SK-N-SH (cell line): ENCODE data around the gene XXYLT1. TPM values are rescaled to one million over a fixed set of nuclear protein-coding genes. Genes with fewer than 3 reads are reported as not detected.

Experiments used
- CTCF ChIA-PET: fragments of 300-600, 350-600 bp; formaldehyde crosslinking; extraction: SDS; loops from one replicate; lab custom pipeline; 2021; lab: Yijun Ruan, JAX
- POLR2A ChIA-PET: fragments of 350-600 bp; sonication (Branson Sonifier 250); formaldehyde crosslinking; extraction: SDS; loops from one replicate; lab custom pipeline; 2020; ENCODE audit warnings: antibody characterized with exemption, inconsistent platforms; lab: Yijun Ruan, JAX
- DNase-seq: peaks from one replicate; pipeline ENCODE4 v3.0.0; 2012
- H2AFZ ChIP-seq: fragments of 200-600 bp; sonication (generic); 2 replicates; pipeline ENCODE4 v1.8.1; 2016; ENCODE audit warnings: antibody characterized with exemption, mild to moderate bottlenecking, low read depth
- H3F3A ChIP-seq: fragments of 200-600 bp; sonication (generic); replicated peaks from 2 replicates; pipeline ENCODE3; 2016; ENCODE audit warnings: antibody characterized with exemption, mild to moderate bottlenecking; ENCODE audit not compliant: insufficient read depth
- H3K27ac ChIP-seq, 2 experiments: fragments of 200-500 bp in 1 of 2; fragments of 200-600 bp in 1 of 2; sonication (Bioruptor generic) in 1 of 2; sonication (generic), shearing (Covaris generic) in 1 of 2; 2 replicates each; pipeline versions ENCODE4 v1.5.1 to v1.6.1; 2014 to 2016; ENCODE audit warnings: low read depth in 2 of 2, inconsistent platforms in 1 of 2, low read length in 1 of 2, mild to moderate bottlenecking in 1 of 2, mixed read lengths in 1 of 2
- H3K27me3 ChIP-seq: fragments of 200-600 bp; sonication (generic), shearing (Covaris generic); 2 replicates; pipeline ENCODE4 v1.6.1; 2016; ENCODE audit warnings: mixed run types; ENCODE audit not compliant: insufficient read depth
- H3K36me3 ChIP-seq, 2 experiments: fragments of 200-500 bp in 1 of 2; fragments of 200-600 bp in 1 of 2; sonication (Bioruptor generic) in 1 of 2; sonication (generic) in 1 of 2; replicated peaks in 1 of 2; 2 replicates each; pipeline versions ENCODE3 to v1.5.1; 2014 to 2016; ENCODE audit warnings: low read length in 1 of 2, mild to moderate bottlenecking in 1 of 2; ENCODE audit not compliant: insufficient read depth in 2 of 2, control insufficient read depth in 1 of 2
- H3K4me1 ChIP-seq, 2 experiments: fragments of 200-500 bp in 1 of 2; fragments of 200-600 bp in 1 of 2; sonication (Bioruptor generic) in 1 of 2; sonication (generic), shearing (Covaris generic) in 1 of 2; 2 replicates each; pipeline versions ENCODE4 v1.5.1 to v1.6.1; 2014 to 2016; ENCODE audit warnings: low read depth in 1 of 2, low read length in 1 of 2, mixed run types in 1 of 2; ENCODE audit not compliant: insufficient read depth in 2 of 2, control insufficient read depth in 1 of 2
- H3K4me2 ChIP-seq: fragments of 200-600 bp; sonication (generic), shearing (Covaris generic); 2 replicates; pipeline ENCODE4 v1.6.1; 2017; ENCODE audit warnings: mixed run types
- H3K4me3 ChIP-seq, 2 experiments: fragments of 200-500 bp in 1 of 2; fragments of 200-600 bp in 1 of 2; sonication (Bioruptor generic) in 1 of 2; sonication (generic), shearing (Covaris generic) in 1 of 2; 2 replicates each; pipeline versions ENCODE4 v1.5.1 to v1.8.1; 2014 to 2016; ENCODE audit warnings: low read depth in 2 of 2, inconsistent platforms in 1 of 2, low read length in 1 of 2, mild to moderate bottlenecking in 1 of 2, mixed read lengths in 1 of 2, moderate library complexity in 1 of 2
- H3K79me2 ChIP-seq: fragments of 200-600 bp; sonication (generic); 2 replicates; pipeline ENCODE4 v1.8.1; 2017; ENCODE audit warnings: mild to moderate bottlenecking; ENCODE audit not compliant: insufficient read depth
- H3K9ac ChIP-seq: fragments of 200-600 bp; sonication (generic); 2 replicates; pipeline ENCODE4 v1.6.1; 2017; ENCODE audit warnings: mixed run types
- H3K9me2 ChIP-seq: fragments of 200-600 bp; sonication (generic); 2 replicates; pipeline ENCODE4 v1.6.1; 2017; ENCODE audit warnings: mixed run types
- H3K9me3 ChIP-seq: fragments of 200-600 bp; sonication (generic); 2 replicates; pipeline ENCODE4 v1.6.1; 2017; ENCODE audit warnings: mixed run types, mild to moderate bottlenecking, moderate library complexity
- H4K20me1 ChIP-seq: fragments of 200-600 bp; sonication (generic); 2 replicates; pipeline ENCODE4 v1.6.1; 2017; ENCODE audit warnings: mild to moderate bottlenecking, mixed run types; ENCODE audit not compliant: insufficient read depth
- EP300 ChIP-seq, 2 experiments: IDR thresholded peaks; 2 replicates each; pipeline versions ENCODE4 v1.4.0 to v1.6.1; 2012; ENCODE audit warnings: borderline replicate concordance in 1 of 2, low read depth in 1 of 2, low read length in 1 of 2
- EZH2phosphoT487 ChIP-seq: fragments of 200-600 bp; sonication (generic); IDR thresholded peaks from 2 replicates; pipeline ENCODE4 v1.6.1; 2017; ENCODE audit warnings: low read depth, mixed run types, mild to moderate bottlenecking, antibody characterized with exemption, moderate library complexity, borderline replicate concordance
- FOSL2 ChIP-seq: IDR thresholded peaks from 2 replicates; pipeline ENCODE4 v1.4.0; 2012; ENCODE audit warnings: low read depth, mild to moderate bottlenecking, moderate library complexity, borderline replicate concordance
- GABPA ChIP-seq: IDR thresholded peaks from 2 replicates; pipeline ENCODE4 v1.4.0; 2012; ENCODE audit warnings: low read depth, mild to moderate bottlenecking
- GATA2 ChIP-seq: sonication (generic); formaldehyde crosslinking; IDR thresholded peaks from 2 replicates; pipeline ENCODE4 v1.5.0; 2020; ENCODE audit warnings: mild to moderate bottlenecking, missing genetic modification reagents
- MEF2A ChIP-seq: IDR thresholded peaks from 2 replicates; pipeline ENCODE4 v1.4.0; 2012; ENCODE audit warnings: low read depth, borderline replicate concordance
- NFIC ChIP-seq: IDR thresholded peaks from 2 replicates; pipeline ENCODE4 v1.4.0; 2012; ENCODE audit warnings: borderline replicate concordance
- POLR2AphosphoS5 ChIP-seq: IDR thresholded peaks from 2 replicates; pipeline ENCODE4 v1.6.1; 2012; ENCODE audit warnings: low read depth, low read length
- RAD21 ChIP-seq: IDR thresholded peaks from 2 replicates; pipeline ENCODE4 v1.6.1; 2012; ENCODE audit warnings: mild to moderate bottlenecking, low read length
- RFX5 ChIP-seq: IDR thresholded peaks from 2 replicates; pipeline ENCODE4 v1.6.1; 2012; ENCODE audit warnings: mild to moderate bottlenecking, improper control_type of control experiment, low read length
- SIN3A ChIP-seq: IDR thresholded peaks from 2 replicates; pipeline ENCODE4 v1.6.1; 2012; ENCODE audit warnings: low read depth, mild to moderate bottlenecking, low read length, moderate library complexity, borderline replicate concordance
- TEAD4 ChIP-seq: IDR thresholded peaks from 2 replicates; pipeline ENCODE4 v1.4.0; 2012; ENCODE audit warnings: mild to moderate bottlenecking, borderline replicate concordance; ENCODE audit not compliant: insufficient read depth
- WGBS: methylation state at CpG from one replicate; pipeline ENCODE4 v1.1.6; 2017; ENCODE audit warnings: low lambda C conversion rate; 5-methylcytosine and 5-hydroxymethylcytosine counted together
- polyA plus RNA-seq, 3 experiments: library from polyadenylated mRNA; depleted of rRNA; stranded (reverse); fragments of >200 nt; gene quantifications; 2 replicates each; pipeline ENCODE4 v1.2.3, GENCODE V29; 2012
- TF ChIP-seq, protein P1 (sequence below): IDR thresholded peaks from 2 replicates; pipeline ENCODE4 v1.4.0; 2012; ENCODE audit warnings: low read depth
- TF ChIP-seq, protein P2 (sequence below): IDR thresholded peaks from 2 replicates; pipeline ENCODE4 v1.4.0; 2012; ENCODE audit warnings: low read depth, borderline replicate concordance
- TF ChIP-seq, protein P3 (sequence below): IDR thresholded peaks from 2 replicates; pipeline ENCODE4 v1.6.1; 2012; ENCODE audit warnings: mild to moderate bottlenecking, low read depth, low read length, moderate library complexity
- TF ChIP-seq, protein P4 (sequence below): IDR thresholded peaks from 2 replicates; pipeline ENCODE4; 2012
- TF ChIP-seq, protein P5 (sequence below): IDR thresholded peaks from 2 replicates; pipeline ENCODE4 v1.4.0; 2012; ENCODE audit warnings: low read depth, borderline replicate concordance

The XXYLT1 gene
- polyA plus RNA-seq, 1 of the 3 experiments (the other 2 are of a cell fraction), result 22.6 TPM

DNA sequence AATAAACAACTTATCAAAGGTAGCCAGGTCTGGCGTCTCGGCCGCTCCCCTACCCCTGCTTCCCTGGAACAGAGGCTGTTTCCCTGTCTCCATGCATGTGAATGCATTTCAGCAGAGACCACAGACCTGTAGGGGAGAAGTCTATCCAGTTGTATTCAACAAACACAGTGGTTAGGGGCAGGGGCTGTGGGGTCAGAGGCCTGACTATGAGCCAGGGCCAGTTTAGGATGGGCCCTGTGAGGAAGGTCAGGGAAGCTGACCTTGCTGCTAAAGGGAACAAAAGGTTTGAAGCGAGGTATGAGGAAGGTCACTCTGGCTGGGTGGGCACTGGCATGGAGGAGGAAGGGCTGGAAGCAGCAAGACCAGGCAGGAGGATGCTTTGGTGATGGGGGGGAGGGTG, 184.6 kb downstream of the XXYLT1 start:
- 96% methylated on average over 4 of the region's 4 CpGs for WGBS
- DNase-seq, result no peak

More for the DNA sequence above, 184.6 kb downstream of the XXYLT1 start:
- H3K9me2 ChIP-seq, result no peaks in the 10 kb centered on the region
- no peak overlapping the region for H3K4me3 ChIP-seq
- no peaks in the 10 kb centered on the region for H4K20me1 ChIP-seq
- no peaks in the 10 kb centered on the region for H3K9me3 ChIP-seq
- no peaks in the 10 kb centered on the region for H3F3A ChIP-seq
- H3K36me3 ChIP-seq, result no peaks in the 10 kb centered on the region
- CTCF ChIA-PET, result interaction anchor here (1.4 kb wide), 1 partner anchor 20 kb away, joined by 6 read pairs; no protein-coding TSS in a partner anchor
- H3K4me1 ChIP-seq, result peaks cover 0 to 7% of the 10 kb centered on the region in 2 experiments; a peak in 1 of 4 replicates
- TF ChIP-seq NFIC (no peak), MEF2A (no peak), TEAD4 (no peak), GATA2 (CRISPR knock-in tag) (no peak), FOSL2 (no peak), RAD21 (no peak), POLR2AphosphoS5 (no peak), EZH2phosphoT487 (no peak), RFX5 (no peak), EP300 (IDR thresholded peaks at IDR 0.05; ENCODE audit: borderline replicate concordance in 1 of 2, low read depth in 1 of 2, low read length in 1 of 2) (no peak), SIN3A (no peak), GABPA (no peak)
- TF ChIP-seq, protein P1, sequence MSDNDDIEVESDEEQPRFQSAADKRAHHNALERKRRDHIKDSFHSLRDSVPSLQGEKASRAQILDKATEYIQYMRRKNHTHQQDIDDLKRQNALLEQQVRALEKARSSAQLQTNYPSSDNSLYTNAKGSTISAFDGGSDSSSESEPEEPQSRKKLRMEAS, result no peak
- TF ChIP-seq, protein P2, sequence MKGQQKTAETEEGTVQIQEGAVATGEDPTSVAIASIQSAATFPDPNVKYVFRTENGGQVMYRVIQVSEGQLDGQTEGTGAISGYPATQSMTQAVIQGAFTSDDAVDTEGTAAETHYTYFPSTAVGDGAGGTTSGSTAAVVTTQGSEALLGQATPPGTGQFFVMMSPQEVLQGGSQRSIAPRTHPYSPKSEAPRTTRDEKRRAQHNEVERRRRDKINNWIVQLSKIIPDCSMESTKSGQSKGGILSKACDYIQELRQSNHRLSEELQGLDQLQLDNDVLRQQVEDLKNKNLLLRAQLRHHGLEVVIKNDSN, result no peak
- TF ChIP-seq, protein P3, sequence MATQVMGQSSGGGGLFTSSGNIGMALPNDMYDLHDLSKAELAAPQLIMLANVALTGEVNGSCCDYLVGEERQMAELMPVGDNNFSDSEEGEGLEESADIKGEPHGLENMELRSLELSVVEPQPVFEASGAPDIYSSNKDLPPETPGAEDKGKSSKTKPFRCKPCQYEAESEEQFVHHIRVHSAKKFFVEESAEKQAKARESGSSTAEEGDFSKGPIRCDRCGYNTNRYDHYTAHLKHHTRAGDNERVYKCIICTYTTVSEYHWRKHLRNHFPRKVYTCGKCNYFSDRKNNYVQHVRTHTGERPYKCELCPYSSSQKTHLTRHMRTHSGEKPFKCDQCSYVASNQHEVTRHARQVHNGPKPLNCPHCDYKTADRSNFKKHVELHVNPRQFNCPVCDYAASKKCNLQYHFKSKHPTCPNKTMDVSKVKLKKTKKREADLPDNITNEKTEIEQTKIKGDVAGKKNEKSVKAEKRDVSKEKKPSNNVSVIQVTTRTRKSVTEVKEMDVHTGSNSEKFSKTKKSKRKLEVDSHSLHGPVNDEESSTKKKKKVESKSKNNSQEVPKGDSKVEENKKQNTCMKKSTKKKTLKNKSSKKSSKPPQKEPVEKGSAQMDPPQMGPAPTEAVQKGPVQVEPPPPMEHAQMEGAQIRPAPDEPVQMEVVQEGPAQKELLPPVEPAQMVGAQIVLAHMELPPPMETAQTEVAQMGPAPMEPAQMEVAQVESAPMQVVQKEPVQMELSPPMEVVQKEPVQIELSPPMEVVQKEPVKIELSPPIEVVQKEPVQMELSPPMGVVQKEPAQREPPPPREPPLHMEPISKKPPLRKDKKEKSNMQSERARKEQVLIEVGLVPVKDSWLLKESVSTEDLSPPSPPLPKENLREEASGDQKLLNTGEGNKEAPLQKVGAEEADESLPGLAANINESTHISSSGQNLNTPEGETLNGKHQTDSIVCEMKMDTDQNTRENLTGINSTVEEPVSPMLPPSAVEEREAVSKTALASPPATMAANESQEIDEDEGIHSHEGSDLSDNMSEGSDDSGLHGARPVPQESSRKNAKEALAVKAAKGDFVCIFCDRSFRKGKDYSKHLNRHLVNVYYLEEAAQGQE, result no peak
- TF ChIP-seq, protein P4, sequence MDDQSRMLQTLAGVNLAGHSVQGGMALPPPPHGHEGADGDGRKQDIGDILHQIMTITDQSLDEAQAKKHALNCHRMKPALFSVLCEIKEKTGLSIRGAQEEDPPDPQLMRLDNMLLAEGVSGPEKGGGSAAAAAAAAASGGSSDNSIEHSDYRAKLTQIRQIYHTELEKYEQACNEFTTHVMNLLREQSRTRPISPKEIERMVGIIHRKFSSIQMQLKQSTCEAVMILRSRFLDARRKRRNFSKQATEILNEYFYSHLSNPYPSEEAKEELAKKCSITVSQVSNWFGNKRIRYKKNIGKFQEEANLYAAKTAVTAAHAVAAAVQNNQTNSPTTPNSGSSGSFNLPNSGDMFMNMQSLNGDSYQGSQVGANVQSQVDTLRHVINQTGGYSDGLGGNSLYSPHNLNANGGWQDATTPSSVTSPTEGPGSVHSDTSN, result no peak
- TF ChIP-seq, protein P5, sequence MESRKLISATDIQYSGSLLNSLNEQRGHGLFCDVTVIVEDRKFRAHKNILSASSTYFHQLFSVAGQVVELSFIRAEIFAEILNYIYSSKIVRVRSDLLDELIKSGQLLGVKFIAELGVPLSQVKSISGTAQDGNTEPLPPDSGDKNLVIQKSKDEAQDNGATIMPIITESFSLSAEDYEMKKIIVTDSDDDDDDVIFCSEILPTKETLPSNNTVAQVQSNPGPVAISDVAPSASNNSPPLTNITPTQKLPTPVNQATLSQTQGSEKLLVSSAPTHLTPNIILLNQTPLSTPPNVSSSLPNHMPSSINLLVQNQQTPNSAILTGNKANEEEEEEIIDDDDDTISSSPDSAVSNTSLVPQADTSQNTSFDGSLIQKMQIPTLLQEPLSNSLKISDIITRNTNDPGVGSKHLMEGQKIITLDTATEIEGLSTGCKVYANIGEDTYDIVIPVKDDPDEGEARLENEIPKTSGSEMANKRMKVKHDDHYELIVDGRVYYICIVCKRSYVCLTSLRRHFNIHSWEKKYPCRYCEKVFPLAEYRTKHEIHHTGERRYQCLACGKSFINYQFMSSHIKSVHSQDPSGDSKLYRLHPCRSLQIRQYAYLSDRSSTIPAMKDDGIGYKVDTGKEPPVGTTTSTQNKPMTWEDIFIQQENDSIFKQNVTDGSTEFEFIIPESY, result no peak
- TF ChIP-seq, all 33 proteins: peak for 0
- H3K4me2 ChIP-seq, result no peak overlapping the region
- H3K79me2 ChIP-seq, result no peaks in the 10 kb centered on the region
- no peak overlapping the region for H3K27ac ChIP-seq
- no peak overlapping the region for H3K9ac ChIP-seq
- POLR2A ChIA-PET, result interaction anchor here (1.3 kb wide), 1 partner anchor 9 kb away, joined by 4 read pairs; no protein-coding TSS in a partner anchor
- H2AFZ ChIP-seq, result no peak overlapping the region
- H3K27me3 ChIP-seq, result no peaks in the 10 kb centered on the region
